GM19240 (cell line): ENCODE data around the gene ARMC9.
"Not testable (repeated sequence)": the region's sequence is repeated elsewhere in the genome, so short reads cannot be mapped to it uniquely, and the experiment has no call there.

Source experiments
- DNase-seq: peaks from one replicate; pipeline ENCODE4 v3.0.0; 2011; ENCODE audit warnings: low spot score; ENCODE audit not compliant: insufficient read length

ARMC9 gene

GRCh38 chr2:231286964-231287363 is 88.5 kb downstream of the ARMC9 start:
- DNase-seq = no peak

- no peak for DNase-seq
Measured at GRCh38 chr2:231287696-231288095, 89.3 kb downstream of the ARMC9 start.

GRCh38 chr2:231288590-231288989 is 90.2 kb downstream of the ARMC9 start:
- DNase-seq = no peak

GRCh38 chr2:231290321-231291015 is 92.0 kb downstream of the ARMC9 start:
- no peak for DNase-seq

- no peak for DNase-seq
Measured at GRCh38 chr2:231292472-231293134, 94.2 kb downstream of the ARMC9 start.

GRCh38 chr2:231293163-231293562 is 94.7 kb downstream of the ARMC9 start:
- DNase-seq = no peak

GRCh38 chr2:231294116-231294515 is 95.7 kb downstream of the ARMC9 start:
- DNase-seq = no peak

GRCh38 chr2:231294571-231295362 is 96.3 kb downstream of the ARMC9 start:
- no peak for DNase-seq

GRCh38 chr2:231295363-231295655 is 96.9 kb downstream of the ARMC9 start:
- DNase-seq = no peak

GRCh38 chr2:231296401-231296974 is 98.1 kb downstream of the ARMC9 start:
- DNase-seq = no peak

GRCh38 chr2:231297108-231297908 is 98.9 kb downstream of the ARMC9 start:
- peak; percentile 75 for DNase-seq

GRCh38 chr2:231298091-231298490 is 99.7 kb downstream of the ARMC9 start:
- DNase-seq = no peak

- no peak for DNase-seq
Measured at GRCh38 chr2:231299267-231299666, 100.8 kb downstream of the ARMC9 start.

- no peak for DNase-seq
Measured at GRCh38 chr2:231300020-231300721, 101.7 kb downstream of the ARMC9 start.

GRCh38 chr2:231300722-231301076 is 102.3 kb downstream of the ARMC9 start:
- no peak for DNase-seq

GRCh38 chr2:231304259-231304658 is 105.8 kb downstream of the ARMC9 start:
- DNase-seq = not testable (repeated sequence)

GRCh38 chr2:231305221-231305620 is 106.8 kb downstream of the ARMC9 start:
- no peak for DNase-seq

GRCh38 chr2:231306791-231307393 is 108.5 kb downstream of the ARMC9 start:
- DNase-seq = no peak

GRCh38 chr2:231308219-231308618 is 109.8 kb downstream of the ARMC9 start:
- no peak for DNase-seq
